Measurements from ENCODE around the gene SLC16A12. TPM values are rescaled to one million over a fixed set of nuclear protein-coding genes. Genes with fewer than 3 reads are reported as not detected.

The SLC16A12 gene
- total RNA-seq, 1 donor from 2014 or later = 2.6 TPM

GRCh38 chr10:89575031-89575430 lies 39.6 kb upstream of the SLC16A12 start:
- peak overlapping the region; percentile 45 for H3K27ac Mint-ChIP-seq (ENCODE audit: unreplicated experiment)
- H3K36me3 Mint-ChIP-seq (ENCODE audit: low read depth) = peaks cover 2% of the 10 kb centered on the region
- H3K27me3 Mint-ChIP-seq (ENCODE audit: low read depth) = no peaks in the 10 kb centered on the region
- peaks cover 28% of the 10 kb centered on the region for H3K4me1 Mint-ChIP-seq (ENCODE audit: low read depth)
- no peak overlapping the region for H3K4me3 Mint-ChIP-seq (ENCODE audit: unreplicated experiment)
- no peak for TF ChIP-seq CTCF (IDR thresholded peaks at IDR 0.05)
- H3K9me3 Mint-ChIP-seq (ENCODE audit: low read depth) = peaks cover 15% of the 10 kb centered on the region
- no peak for DNase-seq (ENCODE audit: low spot score)

GRCh38 chr10:89574368-89574767 lies 39.0 kb upstream of the SLC16A12 start:
- DNase-seq (ENCODE audit: low spot score) = no peak
- Mint-ChIP-seq H3K4me3 (ENCODE audit: unreplicated experiment) (no peak overlapping the region), H3K36me3 (ENCODE audit: low read depth) (peaks cover 2% of the 10 kb centered on the region), H3K27ac (ENCODE audit: unreplicated experiment) (no peak overlapping the region), H3K4me1 (ENCODE audit: low read depth) (peaks cover 28% of the 10 kb centered on the region), H3K9me3 (ENCODE audit: low read depth) (peaks cover 15% of the 10 kb centered on the region), H3K27me3 (ENCODE audit: low read depth) (no peaks in the 10 kb centered on the region)
- TF ChIP-seq CTCF (IDR thresholded peaks at IDR 0.05) = no peak

- no peaks in the 10 kb centered on the region for H3K36me3 Mint-ChIP-seq (ENCODE audit: low read depth)
- H3K9me3 Mint-ChIP-seq (ENCODE audit: low read depth) = no peaks in the 10 kb centered on the region
- no peak for DNase-seq (ENCODE audit: low spot score)
- H3K4me3 Mint-ChIP-seq (ENCODE audit: unreplicated experiment) = no peak overlapping the region
- H3K4me1 Mint-ChIP-seq (ENCODE audit: low read depth) = peaks cover 20% of the 10 kb centered on the region
- H3K27me3 Mint-ChIP-seq (ENCODE audit: low read depth) = no peaks in the 10 kb centered on the region
- TF ChIP-seq CTCF (IDR thresholded peaks at IDR 0.05) = no peak
- peak overlapping the region; percentile 49 for H3K27ac Mint-ChIP-seq (ENCODE audit: unreplicated experiment)
These were observed 32.3 kb upstream of the SLC16A12 start for GRCh38 chr10:89567576-89568245.

- Mint-ChIP-seq H3K36me3 (ENCODE audit: low read depth) (no peaks in the 10 kb centered on the region), H3K27ac (ENCODE audit: unreplicated experiment) (peak overlapping the region; percentile 49), H3K27me3 (ENCODE audit: low read depth) (no peaks in the 10 kb centered on the region), H3K9me3 (ENCODE audit: low read depth) (no peaks in the 10 kb centered on the region), H3K4me1 (ENCODE audit: low read depth) (peaks cover 20% of the 10 kb centered on the region), H3K4me3 (ENCODE audit: unreplicated experiment) (no peak overlapping the region)
- no peak for TF ChIP-seq CTCF (IDR thresholded peaks at IDR 0.05)
- DNase-seq (ENCODE audit: low spot score) = no peak
These were observed 31.6 kb upstream of the SLC16A12 start for GRCh38 chr10:89566992-89567391.

GRCh38 chr10:89566095-89566950 lies 30.9 kb upstream of the SLC16A12 start:
- no peaks in the 10 kb centered on the region for H3K36me3 Mint-ChIP-seq (ENCODE audit: low read depth)
- TF ChIP-seq CTCF (IDR thresholded peaks at IDR 0.05) = no peak
- no peaks in the 10 kb centered on the region for H3K9me3 Mint-ChIP-seq (ENCODE audit: low read depth)
- H3K27ac Mint-ChIP-seq (ENCODE audit: unreplicated experiment) = no peak overlapping the region
- H3K4me3 Mint-ChIP-seq (ENCODE audit: unreplicated experiment) = no peak overlapping the region
- peaks cover 20% of the 10 kb centered on the region for H3K4me1 Mint-ChIP-seq (ENCODE audit: low read depth)
- no peak for DNase-seq (ENCODE audit: low spot score)
- no peaks in the 10 kb centered on the region for H3K27me3 Mint-ChIP-seq (ENCODE audit: low read depth)
